Esophagus squamous epithelium (tissue), 4 donors: ENCODE results near the gene ANKRD11.

Experiments used
- POLR2A ChIP-seq, 4 donors: fragments of 450-650 bp; IDR thresholded peaks; one replicate each; pipeline ENCODE4 v1.6.1; 2017; ENCODE audit warnings: antibody characterized with exemption in 4 of 4, mild to moderate bottlenecking in 4 of 4, moderate library complexity in 3 of 4
- TF ChIP-seq, protein P1 (sequence below), 6 experiments: fragments of 450-650 bp in 4 of 6; fragments of 200-600 bp in 2 of 6; sonication (generic) in 2 of 6; IDR thresholded peaks; one replicate each; pipeline ENCODE4 v1.5.1; 2016 to 2019; ENCODE audit warnings: antibody characterized with exemption in 6 of 6, mild to moderate bottlenecking in 4 of 6, moderate library complexity in 4 of 6

GRCh38 chr16:89536886-89537548 lies 46.7 kb upstream of the ANKRD11 start:
- TF ChIP-seq, protein P1, sequence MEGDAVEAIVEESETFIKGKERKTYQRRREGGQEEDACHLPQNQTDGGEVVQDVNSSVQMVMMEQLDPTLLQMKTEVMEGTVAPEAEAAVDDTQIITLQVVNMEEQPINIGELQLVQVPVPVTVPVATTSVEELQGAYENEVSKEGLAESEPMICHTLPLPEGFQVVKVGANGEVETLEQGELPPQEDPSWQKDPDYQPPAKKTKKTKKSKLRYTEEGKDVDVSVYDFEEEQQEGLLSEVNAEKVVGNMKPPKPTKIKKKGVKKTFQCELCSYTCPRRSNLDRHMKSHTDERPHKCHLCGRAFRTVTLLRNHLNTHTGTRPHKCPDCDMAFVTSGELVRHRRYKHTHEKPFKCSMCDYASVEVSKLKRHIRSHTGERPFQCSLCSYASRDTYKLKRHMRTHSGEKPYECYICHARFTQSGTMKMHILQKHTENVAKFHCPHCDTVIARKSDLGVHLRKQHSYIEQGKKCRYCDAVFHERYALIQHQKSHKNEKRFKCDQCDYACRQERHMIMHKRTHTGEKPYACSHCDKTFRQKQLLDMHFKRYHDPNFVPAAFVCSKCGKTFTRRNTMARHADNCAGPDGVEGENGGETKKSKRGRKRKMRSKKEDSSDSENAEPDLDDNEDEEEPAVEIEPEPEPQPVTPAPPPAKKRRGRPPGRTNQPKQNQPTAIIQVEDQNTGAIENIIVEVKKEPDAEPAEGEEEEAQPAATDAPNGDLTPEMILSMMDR (IDR thresholded peaks at IDR 0.05): no peak
- TF ChIP-seq POLR2A (IDR thresholded peaks at IDR 0.05): no peak
